Smooth muscle cell (in vitro differentiated cells): ENCODE results near the gene CTDSPL. TPM values are rescaled to one million over a fixed set of nuclear protein-coding genes. Genes with fewer than 3 reads are reported as not detected.

Experiments
- DNase-seq: peaks from one replicate; lab custom pipeline; 2025; ENCODE audit not compliant: unreplicated experiment; lab: John Stamatoyannopoulos, UW
- H2AFZ ChIP-seq: fragments of 200-600 bp; sonication (generic); 2 replicates; pipeline ENCODE4 v1.6.0; 2016; ENCODE audit warnings: antibody characterized with exemption, low read depth, mild to moderate bottlenecking
- H3F3A ChIP-seq: fragments of 200-600 bp; sonication (generic); 2 replicates; pipeline ENCODE4 v1.6.0; 2017; ENCODE audit warnings: antibody characterized with exemption, low read depth
- H3K27ac ChIP-seq: fragments of 200-600 bp; sonication (generic); 2 replicates; pipeline ENCODE4 v1.5.1; 2016; ENCODE audit warnings: low read depth, mild to moderate bottlenecking
- H3K27me3 ChIP-seq: fragments of 200-600 bp; sonication (generic); 2 replicates; pipeline ENCODE4 v1.6.1; 2016; ENCODE audit warnings: low read depth, mild to moderate bottlenecking
- H3K36me3 ChIP-seq: fragments of 200-600 bp; sonication (generic); 2 replicates; pipeline ENCODE4 v1.5.1; 2016; ENCODE audit warnings: low read depth
- H3K4me1 ChIP-seq: fragments of 200-600 bp; sonication (generic); 2 replicates; pipeline ENCODE4 v1.5.1; 2016; ENCODE audit warnings: low read depth
- H3K4me2 ChIP-seq: fragments of 200-600 bp; sonication (generic); 2 replicates; pipeline ENCODE4 v1.6.0; 2016; ENCODE audit warnings: mild to moderate bottlenecking
- H3K4me3 ChIP-seq: fragments of 200-600 bp; sonication (generic); 2 replicates; pipeline ENCODE4 v1.5.1; 2016; ENCODE audit warnings: mild to moderate bottlenecking
- H3K79me2 ChIP-seq: fragments of 200-600 bp; sonication (generic); 2 replicates; pipeline ENCODE4 v1.6.0; 2016; ENCODE audit warnings: low read depth, mild to moderate bottlenecking
- H3K9ac ChIP-seq: fragments of 200-600 bp; sonication (generic); 2 replicates; pipeline ENCODE4 v1.6.0; 2016; ENCODE audit warnings: low read depth
- H3K9me3 ChIP-seq: fragments of 200-600 bp; sonication (generic); replicated peaks from 2 replicates; pipeline ENCODE4 v1.5.1; 2016; ENCODE audit warnings: low read depth
- H4K20me1 ChIP-seq: fragments of 200-600 bp; sonication (generic); 2 replicates; pipeline ENCODE4 v1.6.0; 2016; ENCODE audit warnings: low read depth
- WGBS: methylation state at CpG from one replicate; pipeline ENCODE4 v1.1.7; 2016; ENCODE audit warnings: low lambda C conversion rate; 5-methylcytosine and 5-hydroxymethylcytosine counted together
- polyA plus RNA-seq: library from polyadenylated mRNA; unstranded; fragments of >200 nt; fragmentation: Nextera tagmentation; extraction: Ambion mirVana; gene quantifications from 2 replicates; pipeline ENCODE4 v1.2.1, GENCODE V29; 2016
- total RNA-seq: library from RNA; depleted of rRNA; stranded (reverse); fragments of >200 nt; gene quantifications from 2 replicates; pipeline ENCODE4 v1.2.3, GENCODE V29; 2014
- TF ChIP-seq, protein P1 (sequence below): fragments of 200-600 bp; sonication (generic); IDR thresholded peaks from 2 replicates; pipeline ENCODE4 v1.5.1; 2017; ENCODE audit warnings: borderline replicate concordance, mild to moderate bottlenecking, antibody characterized with exemption; ENCODE audit not compliant: insufficient read depth, poor library complexity, severe bottlenecking

Gene CTDSPL
- total and polyA plus RNA-seq, 2 experiments from 2014 or later: 31.3 to 34.3 TPM

DNA sequence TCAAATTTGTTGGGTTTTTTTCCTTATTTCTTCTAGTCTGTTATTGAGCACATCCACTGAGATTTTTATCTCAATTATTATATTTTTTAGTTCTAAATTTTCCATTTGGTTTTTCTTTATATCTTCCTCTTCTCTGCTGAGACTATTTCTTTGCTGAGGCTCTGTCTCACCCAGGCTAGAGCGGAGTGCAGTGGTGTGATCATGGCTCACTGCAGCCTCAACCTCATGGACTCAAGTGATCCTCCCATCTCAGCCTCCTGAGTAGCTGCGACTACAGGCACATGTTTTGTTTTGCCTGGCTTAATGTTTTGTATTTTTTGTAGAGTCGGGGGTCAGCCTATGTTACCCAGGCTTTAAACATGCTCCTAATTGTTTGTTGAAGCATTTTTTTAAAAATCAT is 10.2 kb downstream of the CTDSPL start:
- H3K9me3 ChIP-seq: no peaks in the 10 kb centered on the region
- no peaks in the 10 kb centered on the region for H3F3A ChIP-seq
- H3K27me3 ChIP-seq: no peaks in the 10 kb centered on the region
- no peak for DNase-seq
- over 99% methylated on average over 3 of the region's 3 CpGs for WGBS
- H3K4me3 ChIP-seq: no peak overlapping the region
- peaks cover 98% of the 10 kb centered on the region for H3K79me2 ChIP-seq
- no peak overlapping the region for H3K9ac ChIP-seq
- peaks cover 9% of the 10 kb centered on the region for H3K36me3 ChIP-seq
- TF ChIP-seq, protein P1, sequence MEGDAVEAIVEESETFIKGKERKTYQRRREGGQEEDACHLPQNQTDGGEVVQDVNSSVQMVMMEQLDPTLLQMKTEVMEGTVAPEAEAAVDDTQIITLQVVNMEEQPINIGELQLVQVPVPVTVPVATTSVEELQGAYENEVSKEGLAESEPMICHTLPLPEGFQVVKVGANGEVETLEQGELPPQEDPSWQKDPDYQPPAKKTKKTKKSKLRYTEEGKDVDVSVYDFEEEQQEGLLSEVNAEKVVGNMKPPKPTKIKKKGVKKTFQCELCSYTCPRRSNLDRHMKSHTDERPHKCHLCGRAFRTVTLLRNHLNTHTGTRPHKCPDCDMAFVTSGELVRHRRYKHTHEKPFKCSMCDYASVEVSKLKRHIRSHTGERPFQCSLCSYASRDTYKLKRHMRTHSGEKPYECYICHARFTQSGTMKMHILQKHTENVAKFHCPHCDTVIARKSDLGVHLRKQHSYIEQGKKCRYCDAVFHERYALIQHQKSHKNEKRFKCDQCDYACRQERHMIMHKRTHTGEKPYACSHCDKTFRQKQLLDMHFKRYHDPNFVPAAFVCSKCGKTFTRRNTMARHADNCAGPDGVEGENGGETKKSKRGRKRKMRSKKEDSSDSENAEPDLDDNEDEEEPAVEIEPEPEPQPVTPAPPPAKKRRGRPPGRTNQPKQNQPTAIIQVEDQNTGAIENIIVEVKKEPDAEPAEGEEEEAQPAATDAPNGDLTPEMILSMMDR: no peak
- H4K20me1 ChIP-seq: peaks cover 69% of the 10 kb centered on the region
- H2AFZ ChIP-seq: no peak overlapping the region
- H3K27ac ChIP-seq: no peak overlapping the region
- no peak overlapping the region for H3K4me2 ChIP-seq
- no peaks in the 10 kb centered on the region for H3K4me1 ChIP-seq

- Histone ChIP-seq H3K27me3 (no peaks in the 10 kb centered on the region), H4K20me1 (peaks cover 76% of the 10 kb centered on the region), H3K4me1 (no peaks in the 10 kb centered on the region), H3K4me2 (no peak overlapping the region), H3K79me2 (peaks cover 98% of the 10 kb centered on the region), H3F3A (no peaks in the 10 kb centered on the region), H3K9me3 (no peaks in the 10 kb centered on the region), H2AFZ (no peak overlapping the region), H3K9ac (no peak overlapping the region), H3K36me3 (peaks cover 9% of the 10 kb centered on the region), H3K27ac (no peak overlapping the region), H3K4me3 (no peak overlapping the region)
- WGBS: 86% methylated on average over 5 of the region's 5 CpGs
- TF ChIP-seq, protein P1: no peak
- DNase-seq: no peak
Measured at GRCh38 chr3:37872413-37873160, 10.9 kb downstream of the CTDSPL start.

DNA sequence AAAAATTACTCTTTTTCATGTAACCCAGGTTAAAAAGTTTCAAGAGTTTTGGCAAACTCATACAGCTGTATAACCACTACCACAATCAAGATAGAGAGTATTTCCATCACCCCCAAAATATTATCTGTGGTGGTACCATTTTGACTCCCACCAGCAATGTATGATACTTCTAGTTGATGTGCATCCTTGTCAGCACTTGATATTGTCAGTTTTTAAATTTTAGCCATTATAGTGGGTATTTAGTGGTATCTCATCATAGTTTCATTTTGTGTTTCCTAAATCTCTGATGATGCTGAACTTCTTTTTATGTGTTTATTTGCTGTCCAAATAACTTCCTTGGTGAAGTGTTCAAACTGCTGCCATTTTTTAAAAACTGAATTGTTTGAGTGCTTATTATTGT is 14.6 kb downstream of the CTDSPL start:
- TF ChIP-seq, protein P1: no peak
- H4K20me1 ChIP-seq: peaks cover 95% of the 10 kb centered on the region

DNA sequence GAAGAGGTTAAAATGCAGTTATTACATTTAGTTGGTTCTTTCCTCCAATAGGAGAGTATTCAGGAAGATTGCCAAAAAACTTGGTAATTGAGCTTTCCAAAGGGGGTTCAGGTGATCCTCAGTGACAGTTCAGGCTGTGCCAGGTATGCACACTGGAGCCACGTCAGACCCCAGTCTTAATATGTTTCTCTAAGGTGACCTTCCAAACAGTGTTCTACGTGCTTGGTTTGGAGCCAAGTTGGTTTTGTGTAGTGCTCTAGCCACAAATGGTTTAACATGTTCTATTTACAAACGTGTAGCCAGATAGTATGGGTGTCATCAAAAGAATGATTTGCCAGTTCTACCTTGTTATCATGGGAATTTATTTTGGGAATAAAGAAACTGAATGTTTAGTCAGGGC is 21.0 kb downstream of the CTDSPL start:
- no peak overlapping the region for H2AFZ ChIP-seq
- no peaks in the 10 kb centered on the region for H3K36me3 ChIP-seq
- H4K20me1 ChIP-seq: peaks cover 97% of the 10 kb centered on the region
- H3K9ac ChIP-seq: no peak overlapping the region
- H3K79me2 ChIP-seq: peaks cover 78% of the 10 kb centered on the region
- no peak overlapping the region for H3K4me2 ChIP-seq
- peaks cover 3% of the 10 kb centered on the region for H3K4me1 ChIP-seq
- TF ChIP-seq, protein P1: no peak
- no peak overlapping the region for H3K4me3 ChIP-seq
- no peaks in the 10 kb centered on the region for H3K9me3 ChIP-seq
- no peak for DNase-seq
- no peaks in the 10 kb centered on the region for H3K27me3 ChIP-seq
- no peaks in the 10 kb centered on the region for H3F3A ChIP-seq
- WGBS: 95% methylated on average over 3 of the region's 3 CpGs
- H3K27ac ChIP-seq: no peak overlapping the region

More for the DNA sequence above, 14.6 kb downstream of the CTDSPL start:
- H3K27me3 ChIP-seq: no peaks in the 10 kb centered on the region
- no peaks in the 10 kb centered on the region for H3F3A ChIP-seq
- no peaks in the 10 kb centered on the region for H3K9me3 ChIP-seq
- H3K4me3 ChIP-seq: no peak overlapping the region
- H3K27ac ChIP-seq: no peak overlapping the region
- no peak overlapping the region for H3K4me2 ChIP-seq
- DNase-seq: no peak
- no peaks in the 10 kb centered on the region for H3K4me1 ChIP-seq
- no peak overlapping the region for H3K9ac ChIP-seq
- no peak overlapping the region for H2AFZ ChIP-seq
- H3K79me2 ChIP-seq: peaks cover 95% of the 10 kb centered on the region
- H3K36me3 ChIP-seq: peaks cover 9% of the 10 kb centered on the region
